ENCODE results near the gene CIAPIN1.
"Not testable (repeated sequence)": the region's sequence is repeated elsewhere in the genome, so short reads cannot be mapped to it uniquely, and the experiment has no call there.

The CIAPIN1 gene

GRCh38 chr16:57476546-57477410 is 29.6 kb upstream of the CIAPIN1 start:
- DNase-seq: no peak

GRCh38 chr16:57475711-57476339 is 28.6 kb upstream of the CIAPIN1 start:
- no peak for DNase-seq

- DNase-seq: no peak
Measured at GRCh38 chr16:57474671-57475661, 27.8 kb upstream of the CIAPIN1 start.

GRCh38 chr16:57473906-57474305 is 26.7 kb upstream of the CIAPIN1 start:
- no peak for DNase-seq

GRCh38 chr16:57473176-57473840 is 26.1 kb upstream of the CIAPIN1 start:
- DNase-seq: no peak

- DNase-seq: no peak
Measured at GRCh38 chr16:57472665-57473060, 25.5 kb upstream of the CIAPIN1 start.

- no peak for DNase-seq
Measured at GRCh38 chr16:57471852-57472664, 24.9 kb upstream of the CIAPIN1 start.

GRCh38 chr16:57471209-57471608 is 24.0 kb upstream of the CIAPIN1 start:
- DNase-seq: no peak

GRCh38 chr16:57470711-57471110 is 23.5 kb upstream of the CIAPIN1 start:
- no peak for DNase-seq

GRCh38 chr16:57469917-57470470 is 22.8 kb upstream of the CIAPIN1 start:
- DNase-seq: no peak

GRCh38 chr16:57469046-57469445 is 21.9 kb upstream of the CIAPIN1 start:
- DNase-seq: no peak

- DNase-seq: no peak
Measured at GRCh38 chr16:57468346-57468745, 21.2 kb upstream of the CIAPIN1 start.

GRCh38 chr16:57464523-57464922 is 17.3 kb upstream of the CIAPIN1 start:
- no peak for DNase-seq

GRCh38 chr16:57462978-57463362 is 15.8 kb upstream of the CIAPIN1 start:
- no peak for DNase-seq

GRCh38 chr16:57462209-57462977 is 15.2 kb upstream of the CIAPIN1 start, which contains the start of gene POLR2C:
TSS of gene POLR2C (plus strand) at chr16:57462679. CDS start at chr16:57462725, 46 bp downstream.
- peak; percentile 20 for DNase-seq

GRCh38 chr16:57452021-57452420 is 4.8 kb upstream of the CIAPIN1 start:
- DNase-seq: no peak

GRCh38 chr16:57446531-57447185 is 527 bp downstream of the CIAPIN1 start:
- peak; percentile 32 for DNase-seq

- no peak for DNase-seq
Measured at GRCh38 chr16:57445510-57445909, 1.7 kb downstream of the CIAPIN1 start.

GRCh38 chr16:57444711-57445110 is 2.5 kb downstream of the CIAPIN1 start:
- DNase-seq: no peak

GRCh38 chr16:57440551-57440950 is 6.6 kb downstream of the CIAPIN1 start:
- DNase-seq: not testable (repeated sequence)

Measured in DMS79 treated with DMSO at 0.1 percent for 48 hours (cell line).